GM12892 (cell line): ENCODE data around the gene RTTN.

Experiments used
- POLR2A ChIP-seq: IDR thresholded peaks from 2 replicates; pipeline ENCODE4 v1.6.1; 2011; ENCODE audit warnings: low read depth, low read length, control low read depth
- POLR2AphosphoS5 ChIP-seq: IDR thresholded peaks from 2 replicates; pipeline ENCODE4 v1.6.1; 2011; ENCODE audit warnings: low read depth, low read length, control low read depth
- TAF1 ChIP-seq: IDR thresholded peaks from 2 replicates; pipeline ENCODE4 v1.6.1; 2011; ENCODE audit warnings: low read depth, mild to moderate bottlenecking, control low read depth, low read length, borderline replicate concordance

DNA sequence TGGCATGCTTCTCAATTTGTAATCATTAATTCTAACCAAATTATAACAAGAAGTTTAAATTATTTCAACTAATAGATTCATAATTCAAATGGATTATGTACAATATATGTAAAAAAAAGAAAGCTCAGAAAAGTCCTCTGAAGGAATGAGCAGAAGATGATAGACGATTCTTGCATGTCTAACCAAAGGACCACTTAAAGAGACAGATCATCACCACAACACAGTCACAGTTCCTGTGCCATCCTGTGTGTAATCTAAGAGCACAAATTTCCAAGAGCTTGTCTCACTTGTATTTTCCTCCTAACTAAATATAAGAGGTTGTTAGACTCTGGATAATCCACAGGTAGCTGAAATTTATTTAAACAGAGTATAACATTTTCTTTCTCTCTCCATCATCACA, 135.5 kb downstream of the RTTN start:
- TF ChIP-seq POLR2AphosphoS5 (no peak), TAF1 (no peak), POLR2A (no peak)
